MM.1S (cell line): Measurements from ENCODE around the gene PODXL2.

Experiments
- EZH2 ChIP-seq: fragments of 300-600 bp; sonication (generic); optimal IDR thresholded peaks from 2 replicates; pipeline ENCODE3; 2017; ENCODE audit warnings: low read depth, mild to moderate bottlenecking, antibody characterized with exemption, low read length, mixed read lengths
- EZH2phosphoT487 ChIP-seq: fragments of 300-600 bp; sonication (generic); IDR thresholded peaks from 2 replicates; pipeline ENCODE4 v1.6.1; 2018; ENCODE audit warnings: antibody characterized with exemption, low read length
- TF ChIP-seq, protein P1 (sequence below): fragments of 300-600 bp; sonication (generic); IDR thresholded peaks from 2 replicates; pipeline ENCODE4 v1.5.1; 2016; ENCODE audit warnings: antibody characterized with exemption, low read length, mixed read lengths

DNA sequence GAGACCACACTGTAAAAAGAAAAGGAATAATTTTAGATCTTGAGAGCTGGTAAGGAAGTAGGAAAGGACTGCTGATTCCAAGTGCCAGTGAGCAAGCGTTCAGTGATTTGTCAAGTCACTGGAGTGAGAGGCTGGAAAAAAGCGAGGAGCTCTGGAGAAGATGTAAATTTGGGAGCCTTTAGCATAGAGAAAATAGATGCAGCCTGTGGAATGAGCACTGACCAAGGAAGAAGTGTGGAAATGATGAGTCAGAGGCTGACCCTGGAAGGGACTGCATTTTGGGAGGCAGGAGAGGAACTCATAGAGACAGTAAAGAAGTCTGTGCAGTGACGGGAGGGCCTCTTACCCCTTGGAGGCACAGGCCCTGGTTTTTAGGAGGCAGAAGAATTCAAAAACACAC is 26.7 kb downstream of the PODXL2 start:
- TF ChIP-seq, protein P1, sequence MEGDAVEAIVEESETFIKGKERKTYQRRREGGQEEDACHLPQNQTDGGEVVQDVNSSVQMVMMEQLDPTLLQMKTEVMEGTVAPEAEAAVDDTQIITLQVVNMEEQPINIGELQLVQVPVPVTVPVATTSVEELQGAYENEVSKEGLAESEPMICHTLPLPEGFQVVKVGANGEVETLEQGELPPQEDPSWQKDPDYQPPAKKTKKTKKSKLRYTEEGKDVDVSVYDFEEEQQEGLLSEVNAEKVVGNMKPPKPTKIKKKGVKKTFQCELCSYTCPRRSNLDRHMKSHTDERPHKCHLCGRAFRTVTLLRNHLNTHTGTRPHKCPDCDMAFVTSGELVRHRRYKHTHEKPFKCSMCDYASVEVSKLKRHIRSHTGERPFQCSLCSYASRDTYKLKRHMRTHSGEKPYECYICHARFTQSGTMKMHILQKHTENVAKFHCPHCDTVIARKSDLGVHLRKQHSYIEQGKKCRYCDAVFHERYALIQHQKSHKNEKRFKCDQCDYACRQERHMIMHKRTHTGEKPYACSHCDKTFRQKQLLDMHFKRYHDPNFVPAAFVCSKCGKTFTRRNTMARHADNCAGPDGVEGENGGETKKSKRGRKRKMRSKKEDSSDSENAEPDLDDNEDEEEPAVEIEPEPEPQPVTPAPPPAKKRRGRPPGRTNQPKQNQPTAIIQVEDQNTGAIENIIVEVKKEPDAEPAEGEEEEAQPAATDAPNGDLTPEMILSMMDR, result no peak
- TF ChIP-seq EZH2 (no peak), EZH2phosphoT487 (no peak)
